GM12801 (cell line): Measurements from ENCODE around the gene DNAH3.

Experiments
- TF ChIP-seq, protein P1 (sequence below): IDR thresholded peaks from one replicate; pipeline ENCODE4 v1.5.1; 2011; ENCODE audit warnings: control low read depth; ENCODE audit not compliant: insufficient read length; ENCODE audit errors: extremely low read depth

Gene DNAH3

DNA sequence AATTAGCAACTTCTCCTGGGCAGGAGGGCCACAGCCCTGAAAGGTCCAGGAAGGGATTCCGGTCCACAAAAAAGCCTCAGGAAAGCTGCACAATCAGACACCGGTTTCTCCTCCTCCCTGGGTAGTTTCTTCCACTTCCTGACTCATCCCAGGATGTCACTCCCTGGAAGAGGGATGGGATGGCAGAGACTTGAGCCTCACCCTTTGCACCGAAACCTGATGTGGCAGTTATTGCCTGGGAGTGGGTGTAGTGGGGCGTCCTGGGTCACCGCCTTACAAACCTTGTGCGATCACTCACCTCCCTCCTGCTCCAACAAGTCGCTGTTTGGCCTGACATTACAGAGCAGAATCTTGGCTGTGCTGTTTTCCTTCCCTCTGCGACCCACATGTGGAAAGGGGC lies 179.2 kb downstream of the DNAH3 start:
- TF ChIP-seq, protein P1, sequence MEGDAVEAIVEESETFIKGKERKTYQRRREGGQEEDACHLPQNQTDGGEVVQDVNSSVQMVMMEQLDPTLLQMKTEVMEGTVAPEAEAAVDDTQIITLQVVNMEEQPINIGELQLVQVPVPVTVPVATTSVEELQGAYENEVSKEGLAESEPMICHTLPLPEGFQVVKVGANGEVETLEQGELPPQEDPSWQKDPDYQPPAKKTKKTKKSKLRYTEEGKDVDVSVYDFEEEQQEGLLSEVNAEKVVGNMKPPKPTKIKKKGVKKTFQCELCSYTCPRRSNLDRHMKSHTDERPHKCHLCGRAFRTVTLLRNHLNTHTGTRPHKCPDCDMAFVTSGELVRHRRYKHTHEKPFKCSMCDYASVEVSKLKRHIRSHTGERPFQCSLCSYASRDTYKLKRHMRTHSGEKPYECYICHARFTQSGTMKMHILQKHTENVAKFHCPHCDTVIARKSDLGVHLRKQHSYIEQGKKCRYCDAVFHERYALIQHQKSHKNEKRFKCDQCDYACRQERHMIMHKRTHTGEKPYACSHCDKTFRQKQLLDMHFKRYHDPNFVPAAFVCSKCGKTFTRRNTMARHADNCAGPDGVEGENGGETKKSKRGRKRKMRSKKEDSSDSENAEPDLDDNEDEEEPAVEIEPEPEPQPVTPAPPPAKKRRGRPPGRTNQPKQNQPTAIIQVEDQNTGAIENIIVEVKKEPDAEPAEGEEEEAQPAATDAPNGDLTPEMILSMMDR, result no peak

DNA sequence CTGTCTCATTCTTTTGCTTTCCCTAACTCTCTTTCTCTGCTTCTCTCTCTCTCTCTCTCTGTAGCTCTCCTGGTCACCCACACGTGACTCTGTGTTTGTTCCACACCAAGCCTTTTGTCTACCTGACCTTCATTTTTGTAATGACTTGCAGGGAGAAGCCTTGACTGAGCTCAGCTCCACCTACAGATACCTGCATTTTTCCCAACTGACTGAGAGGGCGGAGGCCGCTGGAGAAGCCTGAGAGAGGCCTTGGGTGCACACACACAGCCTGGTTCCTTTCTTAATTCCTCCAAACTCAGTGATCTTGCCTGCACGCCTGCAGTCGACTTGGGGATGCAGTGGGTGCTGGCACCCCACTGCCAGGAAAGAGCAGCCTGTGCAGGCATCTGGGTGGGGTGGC lies 181.3 kb downstream of the DNAH3 start:
- TF ChIP-seq, protein P1, result no peak

DNA sequence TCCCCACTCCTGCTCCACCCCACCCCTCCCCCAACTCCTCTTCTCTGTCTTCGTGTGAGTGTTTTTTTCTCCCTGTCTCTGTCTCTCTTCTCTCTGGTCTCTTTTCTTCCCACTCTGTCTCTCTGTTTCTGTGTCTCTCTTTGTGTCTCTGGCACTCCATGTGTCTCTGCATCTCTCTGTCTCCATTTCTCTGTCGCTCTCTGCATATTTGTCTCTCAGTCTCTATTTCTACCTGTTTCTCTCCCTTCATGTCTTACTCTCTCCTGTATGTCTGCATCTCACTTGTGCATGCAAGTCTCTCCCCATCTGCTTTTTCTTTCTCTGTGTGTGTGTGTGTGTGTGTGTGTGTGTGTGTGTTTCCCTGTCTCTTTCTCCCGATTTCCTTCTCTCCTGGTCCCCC lies 181.9 kb downstream of the DNAH3 start:
- TF ChIP-seq, protein P1, result no peak

DNA sequence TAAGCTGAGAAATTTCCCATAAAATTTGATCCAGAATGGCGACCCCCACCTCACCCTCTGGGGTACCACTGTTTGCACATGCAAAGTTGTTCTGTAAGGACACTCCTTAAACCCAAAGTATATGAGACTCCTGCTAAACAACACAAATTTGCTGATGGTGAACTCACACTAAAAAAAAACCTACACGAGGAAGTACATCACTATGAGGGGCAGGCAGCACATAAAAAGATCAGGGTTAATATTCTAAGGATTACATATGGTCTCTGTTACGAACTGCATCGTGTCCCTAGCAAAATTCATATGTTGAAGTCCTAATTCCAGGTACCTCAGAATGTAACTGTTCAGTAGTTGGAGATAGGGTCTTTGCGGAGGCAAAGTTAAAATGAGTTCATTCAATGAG lies 189.7 kb downstream of the DNAH3 start:
- TF ChIP-seq, protein P1, result no peak

DNA sequence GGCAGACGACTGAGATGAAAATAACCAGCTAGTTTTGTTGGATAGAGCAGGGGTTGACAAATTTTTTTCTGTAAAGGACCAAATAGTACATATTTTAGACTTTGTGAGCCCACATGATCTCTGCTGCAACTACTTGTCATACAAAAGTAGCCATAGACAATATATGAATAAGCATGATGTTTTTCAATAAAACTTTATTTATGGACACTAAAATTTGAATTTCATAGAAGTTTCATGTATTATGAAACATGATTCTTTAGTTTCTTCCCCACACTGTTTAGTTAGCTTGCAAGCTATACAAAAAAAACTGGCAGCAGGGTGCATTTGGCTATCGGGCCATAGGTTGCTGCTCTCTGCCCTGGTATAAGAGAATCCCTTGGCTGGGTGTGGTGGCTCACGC lies 193.5 kb downstream of the DNAH3 start:
- TF ChIP-seq, protein P1, result no peak

DNA sequence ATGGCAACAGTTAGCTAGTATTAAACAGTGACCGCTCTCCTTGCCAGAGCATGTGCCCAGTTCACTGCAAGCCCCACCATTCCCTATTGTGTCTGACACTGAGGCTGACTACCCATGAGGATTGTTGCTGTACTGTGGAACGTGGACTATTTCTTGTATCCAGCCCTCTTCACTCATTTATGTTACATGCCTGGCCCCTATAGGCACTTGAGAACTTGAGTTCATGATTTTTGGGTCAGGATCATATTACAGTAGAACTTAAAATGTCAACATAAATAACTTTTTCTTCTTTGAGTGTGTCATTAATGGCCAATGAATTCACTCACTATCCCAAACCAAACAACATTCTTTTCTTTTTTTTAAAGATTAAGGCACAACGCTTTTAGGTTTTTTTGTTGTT lies 194.3 kb downstream of the DNAH3 start:
- TF ChIP-seq, protein P1, result no peak

DNA sequence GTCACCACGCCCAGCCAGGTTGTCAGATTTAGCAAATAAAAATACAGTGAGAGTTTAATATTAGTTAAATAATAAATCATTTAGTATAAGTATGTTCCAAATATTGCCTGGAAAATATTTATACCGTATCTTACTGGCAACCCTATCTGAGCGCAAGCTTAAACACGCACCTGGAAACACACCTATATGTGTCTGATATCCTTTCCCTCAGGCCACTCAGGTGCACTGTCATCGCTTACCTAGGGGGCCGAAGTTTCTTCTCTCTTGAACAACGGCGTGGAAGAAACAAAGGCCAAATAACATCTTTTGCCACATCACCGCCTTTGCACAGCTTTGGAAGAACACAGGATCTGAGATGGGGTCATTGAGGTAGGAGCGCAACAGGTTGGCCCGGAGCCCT lies 196.1 kb downstream of the DNAH3 start:
- TF ChIP-seq, protein P1, result no peak
